ENCODE measurements around the gene STK11IP. TPM values are rescaled to one million over a fixed set of nuclear protein-coding genes. Genes with fewer than 3 reads are reported as not detected.

The STK11IP gene
- total RNA-seq, 2 experiments from 2014 or later, result 26.4 to 27.5 TPM

GRCh38 chr2:219658874-219659273 is 61.2 kb downstream of the STK11IP start:
- POLR2A ChIA-PET, result no interaction called here
- CTCF ChIA-PET, result interaction anchor here (1.1 to 1.6 kb wide), 2 partner anchors 11 to 118 kb away, joined by 3 to 6 read pairs; no protein-coding TSS in a partner anchor
- Mint-ChIP-seq H3K4me3 (no peak overlapping the region), H3K27ac (no peak overlapping the region), H3K9me3 (peaks cover 2% of the 10 kb centered on the region), H3K36me3 (ENCODE audit: low read depth) (no peaks in the 10 kb centered on the region), H3K4me1 (ENCODE audit: low read depth) (no peaks in the 10 kb centered on the region), H3K27me3 (peaks cover 26% of the 10 kb centered on the region)
- DNase-seq (no peak), ATAC-seq (no peak)
- TF ChIP-seq CTCF (IDR thresholded peaks at IDR 0.05), result no peak
- intact Hi-C loops (cut with micrococcal nuclease), result no loop called here

- intact Hi-C loops (cut with micrococcal nuclease), result no loop called here
- Mint-ChIP-seq H3K9me3 (peaks cover 2% of the 10 kb centered on the region), H3K27ac (no peak overlapping the region), H3K36me3 (ENCODE audit: low read depth) (no peaks in the 10 kb centered on the region), H3K4me3 (no peak overlapping the region), H3K27me3 (peaks cover 19% of the 10 kb centered on the region), H3K4me1 (ENCODE audit: low read depth) (no peaks in the 10 kb centered on the region)
- CTCF ChIA-PET, result interaction anchor here (1.0 kb wide), 1 partner anchor 132 kb away, joined by 3 read pairs; no protein-coding TSS in a partner anchor
- POLR2A ChIA-PET, result no interaction called here
- no peak for TF ChIP-seq CTCF (IDR thresholded peaks at IDR 0.05)
- ATAC-seq (no peak), DNase-seq (no peak)
Observed at GRCh38 chr2:219661197-219661954, 63.7 kb downstream of the STK11IP start.

GRCh38 chr2:219661955-219662395 is 64.3 kb downstream of the STK11IP start:
- POLR2A ChIA-PET, result no interaction called here
- no peak for DNase-seq
- Mint-ChIP-seq H3K27me3 (peaks cover 15% of the 10 kb centered on the region), H3K9me3 (peaks cover 2% of the 10 kb centered on the region), H3K36me3 (ENCODE audit: low read depth) (no peaks in the 10 kb centered on the region), H3K4me1 (ENCODE audit: low read depth) (no peaks in the 10 kb centered on the region), H3K27ac (no peak overlapping the region), H3K4me3 (no peak overlapping the region)
- CTCF ChIA-PET, result interaction anchor here (1.0 kb wide), 1 partner anchor 132 kb away, joined by 3 read pairs; no protein-coding TSS in a partner anchor
- ATAC-seq, result no peak
- intact Hi-C loops (cut with micrococcal nuclease), result no loop called here
- no peak for TF ChIP-seq CTCF (IDR thresholded peaks at IDR 0.05)

- ChIA-PET CTCF (no interaction called here), POLR2A (no interaction called here)
- no peak overlapping the region for H3K27ac Mint-ChIP-seq
Observed at GRCh38 chr2:219662566-219662965, 64.9 kb downstream of the STK11IP start.

More at GRCh38 chr2:219662566-219662965, 64.9 kb downstream of the STK11IP start:
- TF ChIP-seq CTCF (IDR thresholded peaks at IDR 0.05), result no peak
- Mint-ChIP-seq H3K4me1 (ENCODE audit: low read depth) (no peaks in the 10 kb centered on the region), H3K4me3 (no peak overlapping the region), H3K27me3 (peaks cover 13% of the 10 kb centered on the region), H3K36me3 (ENCODE audit: low read depth) (no peaks in the 10 kb centered on the region), H3K9me3 (peaks cover 2% of the 10 kb centered on the region)
- DNase-seq (no peak), ATAC-seq (no peak)
- intact Hi-C loops (cut with micrococcal nuclease), result no loop called here

Measured in activated CD8-positive, alpha-beta T cell treated with anti-CD3 and anti-CD28 coated beads for 36 hours (primary cell).